GM18858 (cell line): ENCODE results near the gene PBX3.

Experiments
- ATAC-seq: cut with Tn5 transposase; IDR thresholded peaks from one replicate; pipeline ENCODE4 v1.9.1; 2021; ENCODE audit not compliant: unreplicated experiment

Gene PBX3

GRCh38 chr9:126016579-126017290 lies 269.6 kb downstream of the PBX3 start:
- ATAC-seq: no peak
